A549 treated with DMSO at 1 μM for 4 hours (cell line): ENCODE results near the gene LXN. TPM values are rescaled to one million over a fixed set of nuclear protein-coding genes. Genes with fewer than 3 reads are reported as not detected.

Source experiments
- total RNA-seq: library from RNA; stranded (reverse); fragments of 200-300 nt; extraction: Qiagen RNA extraction; gene quantifications from 5 replicates; pipeline ENCODE4 v1.2.3, GENCODE V29; 2022; ENCODE audit warnings: low read depth

Gene LXN
- total RNA-seq = 67.0 to 95.7 TPM (median 80.0 TPM) in 5 replicates

GRCh38 chr3:158672215-158673176 is at the start of gene LXN:
LXN (minus strand) TSS chr3:158672648; CDS start chr3:158672478, 170 bp downstream.

GRCh38 chr3:158644345-158644908 is 28.0 kb downstream of the LXN start, which contains the start of gene GFM1:
GFM1 (plus strand) TSS chr3:158644527; CDS start chr3:158644635, 108 bp downstream.

Other genes with a start within 250 kb of the LXN start
- 23.2 to 30.6 TPM (median 25.8 TPM) in 5 replicates for gene MLF1, start 101.5 kb downstream of the LXN start, total RNA-seq
- gene GFM1, start 28.1 kb downstream of the LXN start, total RNA-seq = 39.8 to 61.4 TPM (median 49.4 TPM) in 5 replicates
- gene RARRES1, start 59.8 kb upstream of the LXN start, total RNA-seq = 7.6 to 11.0 TPM (median 10.3 TPM) in 5 replicates
- 45.0 to 52.0 TPM (median 46.9 TPM) in 5 replicates for gene MFSD1, start 129.4 kb upstream of the LXN start, total RNA-seq